ENCODE measurements around the gene BMF.
A peak's percentile ranks its signal among the peaks of the same experiment; 100 is the strongest.

Gene BMF

GRCh38 chr15:40062816-40063562, 45.7 kb downstream of the BMF start:
- DNase-seq = no peak

GRCh38 chr15:40061212-40061901, 47.3 kb downstream of the BMF start:
- DNase-seq = no peak

GRCh38 chr15:40060236-40060961, 48.3 kb downstream of the BMF start:
- no peak for DNase-seq

- no peak for DNase-seq
Measured at GRCh38 chr15:40059821-40060220, 48.9 kb downstream of the BMF start.

- no peak for DNase-seq
Measured at GRCh38 chr15:40058476-40059140, 50.1 kb downstream of the BMF start.

- no peak for DNase-seq
Measured at GRCh38 chr15:40055576-40056293, 52.9 kb downstream of the BMF start.

- peak; percentile 36 for DNase-seq
Measured at GRCh38 chr15:40054855-40055575, 53.7 kb downstream of the BMF start.

- DNase-seq = no peak
Measured at GRCh38 chr15:40054605-40054854, 54.1 kb downstream of the BMF start.

GRCh38 chr15:40053831-40054604, 54.7 kb downstream of the BMF start:
- DNase-seq = no peak

- DNase-seq = no peak
Measured at GRCh38 chr15:40053079-40053830, 55.4 kb downstream of the BMF start.

GRCh38 chr15:40052604-40053003, 56.1 kb downstream of the BMF start:
- no peak for DNase-seq

GRCh38 chr15:40051616-40052415, 56.9 kb downstream of the BMF start:
- DNase-seq = no peak

- no peak for DNase-seq
Measured at GRCh38 chr15:40050788-40051470, 57.8 kb downstream of the BMF start.

- DNase-seq = no peak
Measured at GRCh38 chr15:40048926-40049475, 59.7 kb downstream of the BMF start.

- no peak for DNase-seq
Measured at GRCh38 chr15:40048211-40048792, 60.4 kb downstream of the BMF start.

GRCh38 chr15:40047415-40048210, 61.1 kb downstream of the BMF start:
- no peak for DNase-seq

- no peak for DNase-seq
Measured at GRCh38 chr15:40046721-40047414, 61.8 kb downstream of the BMF start.
